ENCODE data around the gene MTSS2.

Gene MTSS2

GRCh38 chr16:70715055-70715858 is 29.4 kb upstream of the MTSS2 start:
- no peak for DNase-seq (ENCODE audit: low read depth in 2 of 2)

DNA sequence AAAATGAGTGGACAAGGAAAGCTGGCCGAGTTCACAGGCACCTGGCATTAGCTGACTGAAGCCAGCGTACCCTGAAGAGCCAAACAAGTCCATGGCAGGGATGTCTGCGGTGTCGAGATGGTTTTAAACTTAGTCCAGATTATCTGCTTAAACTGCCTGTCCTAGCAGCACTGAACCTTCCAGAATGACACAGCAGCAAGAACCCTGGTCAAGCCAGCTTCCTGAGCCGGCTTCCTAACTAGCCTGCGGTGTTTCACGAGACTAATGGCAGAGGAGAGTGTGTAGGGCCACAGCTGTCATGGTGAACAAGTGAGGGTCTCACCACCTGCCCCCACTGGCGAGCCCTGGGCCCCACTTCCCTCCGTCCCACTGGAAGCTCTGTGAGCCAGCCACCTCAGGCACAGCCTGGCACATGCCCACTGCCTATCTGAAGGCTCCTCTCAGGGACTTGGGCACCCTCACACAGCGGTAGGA is 28.8 kb upstream of the MTSS2 start:
- no peak for DNase-seq (ENCODE audit: low read depth in 2 of 2)

GRCh38 chr16:70713824-70714223 is 28.0 kb upstream of the MTSS2 start:
- DNase-seq (ENCODE audit: low read depth in 2 of 2), result no peak

- DNase-seq (ENCODE audit: low read depth in 2 of 2), result no peak
Observed at GRCh38 chr16:70713342-70713741, 27.5 kb upstream of the MTSS2 start.

- DNase-seq (ENCODE audit: low read depth in 2 of 2), result no peak
Observed at GRCh38 chr16:70712942-70713341, 27.1 kb upstream of the MTSS2 start.

DNA sequence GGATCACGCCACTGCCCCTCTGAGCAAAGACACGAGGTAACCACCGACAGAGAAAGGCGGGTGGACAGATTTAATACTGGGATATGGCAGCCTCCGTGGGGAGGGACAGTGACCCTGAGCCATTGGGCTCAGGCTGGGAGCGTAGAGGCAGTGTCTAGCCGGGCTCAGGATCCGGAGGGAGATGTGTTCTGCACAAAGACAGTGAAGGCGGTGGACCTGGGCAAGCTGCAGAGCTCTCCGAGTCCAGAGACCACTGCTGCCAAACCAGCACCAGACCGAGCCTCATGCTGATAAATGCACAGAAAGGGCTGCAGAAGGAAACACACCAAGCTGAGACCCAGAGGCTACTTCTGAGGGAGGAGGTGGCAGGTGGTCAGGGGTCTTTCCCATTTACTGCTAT is 26.5 kb upstream of the MTSS2 start:
- DNase-seq (ENCODE audit: low read depth in 2 of 2), result no peak

GRCh38 chr16:70711211-70712031 is 25.6 kb upstream of the MTSS2 start:
- DNase-seq (ENCODE audit: low read depth in 2 of 2), result no peak

GRCh38 chr16:70710422-70711210 is 24.8 kb upstream of the MTSS2 start:
- DNase-seq (ENCODE audit: low read depth in 2 of 2), result no peak

DNA sequence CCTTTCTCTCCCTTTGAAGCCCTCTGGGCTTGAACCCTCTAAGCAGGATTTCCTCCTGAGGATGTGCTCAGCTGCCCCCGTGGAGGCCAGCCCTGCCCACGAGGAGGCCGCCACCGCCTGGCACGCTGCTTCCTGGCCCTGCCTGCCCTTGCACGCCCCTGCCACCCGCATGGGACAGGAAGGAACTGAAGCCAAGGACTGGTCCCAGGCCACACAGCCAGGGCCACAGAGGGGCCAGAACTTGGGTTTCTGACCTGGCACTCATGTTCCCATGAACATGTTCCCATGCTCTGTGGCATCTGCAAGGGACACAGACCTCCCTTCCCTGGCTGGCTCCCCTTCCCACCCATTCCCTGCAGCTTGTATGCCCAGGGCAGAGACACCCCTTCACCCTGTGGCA is 24.1 kb upstream of the MTSS2 start:
- DNase-seq (ENCODE audit: low read depth in 2 of 2), result no peak

DNA sequence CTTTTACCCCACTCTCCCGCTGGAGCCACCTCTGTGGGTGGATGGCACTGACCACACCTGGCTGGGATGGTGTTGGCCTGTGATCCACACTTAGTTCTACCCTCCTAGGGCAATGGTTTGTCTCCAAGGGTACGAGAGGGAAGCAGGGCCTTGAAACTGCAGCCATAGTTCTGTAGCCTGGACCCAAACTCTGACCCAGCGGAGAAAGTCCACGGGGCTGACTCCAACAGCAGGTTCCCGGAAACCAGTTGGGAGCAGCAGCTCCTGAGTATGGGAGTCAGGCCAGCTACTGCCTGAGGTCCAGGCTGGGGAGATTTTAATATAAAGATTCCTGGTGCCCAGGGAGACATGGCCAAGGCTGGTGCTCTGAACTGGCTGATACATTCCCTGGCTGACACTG is 23.6 kb upstream of the MTSS2 start:
- DNase-seq (ENCODE audit: low read depth in 2 of 2), result no peak

DNA sequence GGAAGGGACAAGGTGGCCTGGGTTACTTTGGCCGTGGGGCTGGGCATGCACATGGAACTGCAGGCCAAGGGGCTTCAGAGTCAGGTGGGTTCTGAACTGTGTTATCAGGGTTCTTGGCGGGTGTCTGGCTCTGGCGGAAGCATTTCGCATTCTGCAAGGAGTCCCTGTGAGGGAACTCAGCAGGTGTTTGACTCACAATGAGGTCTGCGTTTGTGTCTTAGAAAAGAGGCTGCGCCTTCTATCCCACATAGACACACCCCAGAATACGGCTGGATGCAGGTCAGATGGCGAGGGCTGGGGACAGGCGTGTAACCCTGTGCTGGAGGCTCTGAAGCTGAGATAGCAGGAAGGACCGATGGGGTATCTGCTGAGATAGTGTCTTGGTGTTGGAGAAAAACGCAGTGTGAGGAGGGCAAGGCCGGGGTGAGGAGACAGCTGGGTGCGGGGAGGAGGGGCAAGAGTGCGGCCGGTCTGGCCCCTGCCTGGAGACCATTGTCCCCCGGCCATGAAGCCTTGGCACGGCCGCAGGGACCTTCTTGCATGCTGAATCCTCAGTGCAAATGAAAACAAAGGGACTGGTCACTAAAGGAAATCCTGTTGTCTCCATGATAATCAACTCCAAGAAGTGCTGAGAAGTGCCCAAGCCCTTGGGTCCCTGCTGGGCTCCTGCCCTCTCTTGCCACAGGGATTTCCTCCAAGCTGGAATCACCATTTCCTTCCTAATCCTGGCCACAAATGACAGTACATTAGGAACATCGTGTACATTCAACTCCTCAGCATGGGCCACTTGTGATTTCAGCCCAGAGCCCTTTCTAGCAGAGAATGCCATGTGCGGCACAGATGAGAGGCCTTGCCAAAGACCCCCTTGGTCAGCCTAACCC is 22.8 kb upstream of the MTSS2 start:
- no peak for DNase-seq (ENCODE audit: low read depth in 2 of 2)

- DNase-seq (ENCODE audit: low read depth in 2 of 2), result no peak
Observed at GRCh38 chr16:70706948-70707465, 21.2 kb upstream of the MTSS2 start.

- DNase-seq (ENCODE audit: low read depth in 2 of 2), result no peak
Observed at GRCh38 chr16:70705056-70705455, 19.2 kb upstream of the MTSS2 start.

GRCh38 chr16:70704586-70704985 is 18.7 kb upstream of the MTSS2 start:
- DNase-seq (ENCODE audit: low read depth in 2 of 2), result no peak

DNA sequence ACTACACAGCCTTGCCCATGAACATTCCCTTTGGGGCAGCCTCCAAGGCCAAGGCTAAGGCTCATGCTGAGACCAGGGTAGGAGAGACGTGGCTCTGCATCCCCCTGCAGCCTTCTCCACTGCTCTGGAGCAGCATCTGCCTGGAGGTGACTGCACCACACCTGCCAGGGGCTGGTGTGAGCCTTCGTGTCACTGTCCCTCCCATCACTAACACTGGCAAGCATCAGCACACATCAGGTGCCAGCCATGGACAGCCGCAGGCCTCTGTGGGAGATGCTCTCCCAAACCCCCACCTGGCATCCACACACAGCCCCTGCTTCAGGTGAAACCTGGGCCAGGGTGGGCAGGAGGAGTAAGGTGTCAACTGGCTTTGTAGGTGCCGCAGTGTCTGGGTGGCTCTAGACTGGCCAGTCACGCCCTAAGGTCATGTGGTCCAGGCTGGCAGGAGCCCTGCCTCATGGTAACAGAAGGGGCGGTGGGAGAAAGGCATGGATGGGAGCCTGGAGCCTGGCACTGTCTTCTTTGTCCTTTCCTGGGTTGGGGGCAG is 18.1 kb upstream of the MTSS2 start:
- DNase-seq (ENCODE audit: low read depth in 2 of 2), result no peak

DNA sequence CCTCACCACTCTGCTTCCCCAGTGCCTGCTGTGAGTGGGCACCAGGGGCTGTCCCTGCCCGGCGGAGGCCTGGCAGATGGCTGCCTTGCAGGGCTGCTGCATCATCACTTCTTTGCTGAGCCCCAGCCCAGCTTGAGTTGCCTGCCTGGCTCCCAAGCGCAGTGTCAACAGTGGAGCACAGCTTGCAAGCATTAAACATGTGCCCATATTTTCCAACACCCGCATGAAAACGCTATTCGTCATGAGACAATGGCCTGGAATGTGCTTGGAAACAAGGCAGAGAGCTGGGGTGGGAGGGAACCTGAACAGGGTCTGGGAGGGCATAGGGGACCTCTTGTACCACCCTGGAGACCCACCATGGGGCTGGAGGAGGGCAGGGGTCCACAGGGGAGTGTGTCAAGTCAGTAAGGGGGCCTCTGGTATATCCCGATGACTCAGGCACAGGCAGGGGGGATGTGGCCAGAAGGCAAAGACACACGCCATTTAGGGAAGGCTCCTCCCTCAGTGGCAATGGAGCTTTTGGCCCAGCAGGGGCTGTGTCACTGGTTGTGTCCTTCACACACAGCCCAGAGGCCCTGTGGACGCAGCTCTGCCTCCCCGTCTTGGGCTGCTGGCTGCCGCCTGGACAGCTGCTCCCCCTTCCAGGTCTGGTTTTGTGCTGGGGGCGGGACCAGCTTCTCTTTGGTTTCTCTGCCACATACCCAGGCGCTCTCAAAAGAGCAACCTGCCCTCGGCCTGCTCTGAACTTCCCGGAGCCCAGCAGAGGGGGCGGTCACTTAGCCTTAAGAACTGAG is 17.4 kb upstream of the MTSS2 start:
- DNase-seq (ENCODE audit: low read depth in 2 of 2), result no peak

DNA sequence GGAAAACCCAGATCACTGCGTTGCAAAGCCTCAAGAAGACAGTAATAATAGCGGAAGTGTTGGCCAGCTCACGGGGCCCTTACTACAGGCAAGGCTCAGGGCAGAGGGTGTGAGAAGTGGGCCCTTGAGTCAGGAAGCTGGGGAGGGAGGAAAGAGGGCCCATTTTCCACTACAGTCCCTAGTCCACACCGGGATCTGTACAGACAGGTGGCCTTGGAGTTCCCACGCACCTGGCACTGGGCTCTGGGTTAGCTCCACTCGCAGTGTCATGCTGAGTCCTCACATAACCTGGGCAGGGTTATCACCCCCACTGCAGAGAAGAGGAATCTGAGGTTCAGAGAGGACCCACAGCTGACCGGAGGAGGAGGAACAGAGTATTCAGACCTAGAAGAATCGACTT is 16.8 kb upstream of the MTSS2 start:
- no peak for DNase-seq (ENCODE audit: low read depth in 2 of 2)

- DNase-seq (ENCODE audit: low read depth in 2 of 2), result no peak
Observed at GRCh38 chr16:70701998-70702397, 16.1 kb upstream of the MTSS2 start.

- DNase-seq (ENCODE audit: low read depth in 2 of 2), result no peak
Observed at GRCh38 chr16:70701596-70701995, 15.7 kb upstream of the MTSS2 start.

DNA sequence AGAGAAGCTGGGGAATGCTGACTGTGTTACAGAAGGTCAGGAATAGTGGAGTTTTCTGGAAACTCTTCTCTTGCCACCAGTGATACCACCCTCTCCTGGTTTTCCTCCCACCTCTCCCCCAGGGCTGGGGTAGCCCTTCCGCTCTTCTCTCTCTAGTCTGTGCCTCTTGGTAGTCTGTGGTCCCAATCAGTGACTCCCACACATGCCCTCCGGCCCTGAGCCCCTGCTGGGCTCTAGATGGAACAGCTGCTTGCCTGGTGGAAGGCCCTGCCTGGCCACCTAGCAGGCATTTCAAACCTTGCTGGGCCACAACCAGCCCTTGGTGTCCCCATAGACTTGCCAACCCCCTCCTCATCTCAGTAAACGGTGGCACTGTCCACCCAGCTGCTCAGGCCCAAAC is 15.2 kb upstream of the MTSS2 start:
- no peak for DNase-seq (ENCODE audit: low read depth in 2 of 2)

Data from stimulated activated CD4-positive, alpha-beta T cell treated with anti-CD3 and anti-CD28 coated beads, Interleukin-15, amount 100 ng/mL, for 48 hours (primary cell).